Vagina (tissue), 2 donors: ENCODE results near the gene ALOX15B. TPM values are rescaled to one million over a fixed set of nuclear protein-coding genes. Genes with fewer than 3 reads are reported as not detected.

Source experiments
- DNase-seq, 2 donors: peaks; one replicate each; pipeline ENCODE4 v3.0.0-alpha.2; 2017; ENCODE audit errors: extremely low spot score in 2 of 2
- H3K27ac ChIP-seq: fragments of 200-600 bp; sonication (generic); one replicate; pipeline ENCODE4 v1.5.1; 2019
- H3K27me3 ChIP-seq: fragments of 200-600 bp; sonication (generic); one replicate; pipeline ENCODE4 v1.5.1; 2019
- H3K36me3 ChIP-seq, 2 donors: fragments of 200-600 bp; sonication (generic); one replicate each; pipeline ENCODE4 v1.5.1; 2017 to 2019
- H3K4me1 ChIP-seq: fragments of 200-600 bp; sonication (generic); one replicate; pipeline ENCODE4 v1.5.1; 2019
- H3K4me3 ChIP-seq, 2 donors: fragments of 200-600 bp; sonication (generic); 1 replicate in 1 of 2; 2 replicates in 1 of 2; pipeline ENCODE4 v1.5.1; 2016 to 2019
- H3K9me3 ChIP-seq: fragments of 200-600 bp; sonication (generic); one replicate; pipeline ENCODE4 v1.5.1; 2019
- POLR2A ChIP-seq, 2 donors: fragments of 450-650 bp; IDR thresholded peaks; one replicate each; pipeline ENCODE4 v1.6.1; 2017; ENCODE audit warnings: antibody characterized with exemption in 2 of 2, mild to moderate bottlenecking in 2 of 2, moderate library complexity in 2 of 2
- POLR2AphosphoS5 ChIP-seq, 2 donors: sonication (generic); formaldehyde crosslinking; IDR thresholded peaks; one replicate each; pipeline ENCODE4 v1.9.0; 2017; ENCODE audit warnings: antibody characterized with exemption in 2 of 2, mild to moderate bottlenecking in 2 of 2, low read depth in 1 of 2; ENCODE audit not compliant: insufficient read depth in 1 of 2
- intact Hi-C: fragments of 100-400 bp; cut with DNase I; formaldehyde crosslinking; loops from one replicate; pipeline ENCODE4 v1.15.1; 2023
- total RNA-seq: library from RNA; depleted of rRNA; stranded (reverse); fragments of >200 nt; gene quantifications from one replicate; pipeline ENCODE4 v1.2.3, GENCODE V29; 2016
- TF ChIP-seq, protein P1 (sequence below), 3 experiments: fragments of 450-650 bp in 2 of 3; fragments of 200-600 bp in 1 of 3; sonication (generic) in 1 of 3; IDR thresholded peaks; one replicate each; pipeline ENCODE4 v1.5.1; 2017 to 2019; ENCODE audit warnings: antibody characterized with exemption in 3 of 3, mild to moderate bottlenecking in 2 of 3, moderate library complexity in 2 of 3

ALOX15B gene
- total RNA-seq, 1 donor from 2014 or later: 28.7 TPM

DNA sequence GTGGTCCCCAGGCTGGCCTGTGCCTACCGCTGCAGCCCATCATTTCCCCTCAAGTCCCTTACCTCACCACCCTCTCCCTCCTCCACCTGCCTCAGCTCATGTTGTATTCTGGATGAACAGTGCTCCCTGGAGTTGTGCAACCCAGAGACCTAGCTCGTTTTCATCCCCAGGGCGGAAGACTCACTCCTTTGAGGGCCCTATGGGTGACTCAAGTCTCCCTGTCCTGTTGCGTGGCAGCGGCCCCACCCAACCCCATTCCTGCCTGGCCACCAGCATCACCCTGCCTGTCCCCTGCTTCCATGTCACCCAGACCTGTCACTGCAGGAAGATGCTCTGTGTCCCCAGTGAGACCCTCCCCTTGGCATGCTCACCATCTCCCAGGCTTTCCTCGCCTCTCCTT is 45.4 kb downstream of the ALOX15B start:
- no peak overlapping the region for H3K4me3 ChIP-seq
- no peak overlapping the region for H3K27ac ChIP-seq
- no peaks in the 10 kb centered on the region for H3K27me3 ChIP-seq
- intact Hi-C loops: no loop called here
- H3K9me3 ChIP-seq: no peaks in the 10 kb centered on the region
- H3K36me3 ChIP-seq: no peaks in the 10 kb centered on the region
- peaks cover 17% of the 10 kb centered on the region for H3K4me1 ChIP-seq
- no peak for TF ChIP-seq POLR2AphosphoS5 (IDR thresholded peaks at IDR 0.05; ENCODE audit: insufficient read depth in 1 of 2, low read depth in 1 of 2)
- TF ChIP-seq POLR2A (IDR thresholded peaks at IDR 0.05): no peak
- TF ChIP-seq, protein P1, sequence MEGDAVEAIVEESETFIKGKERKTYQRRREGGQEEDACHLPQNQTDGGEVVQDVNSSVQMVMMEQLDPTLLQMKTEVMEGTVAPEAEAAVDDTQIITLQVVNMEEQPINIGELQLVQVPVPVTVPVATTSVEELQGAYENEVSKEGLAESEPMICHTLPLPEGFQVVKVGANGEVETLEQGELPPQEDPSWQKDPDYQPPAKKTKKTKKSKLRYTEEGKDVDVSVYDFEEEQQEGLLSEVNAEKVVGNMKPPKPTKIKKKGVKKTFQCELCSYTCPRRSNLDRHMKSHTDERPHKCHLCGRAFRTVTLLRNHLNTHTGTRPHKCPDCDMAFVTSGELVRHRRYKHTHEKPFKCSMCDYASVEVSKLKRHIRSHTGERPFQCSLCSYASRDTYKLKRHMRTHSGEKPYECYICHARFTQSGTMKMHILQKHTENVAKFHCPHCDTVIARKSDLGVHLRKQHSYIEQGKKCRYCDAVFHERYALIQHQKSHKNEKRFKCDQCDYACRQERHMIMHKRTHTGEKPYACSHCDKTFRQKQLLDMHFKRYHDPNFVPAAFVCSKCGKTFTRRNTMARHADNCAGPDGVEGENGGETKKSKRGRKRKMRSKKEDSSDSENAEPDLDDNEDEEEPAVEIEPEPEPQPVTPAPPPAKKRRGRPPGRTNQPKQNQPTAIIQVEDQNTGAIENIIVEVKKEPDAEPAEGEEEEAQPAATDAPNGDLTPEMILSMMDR (IDR thresholded peaks at IDR 0.05): no peak
- no peak for DNase-seq

DNA sequence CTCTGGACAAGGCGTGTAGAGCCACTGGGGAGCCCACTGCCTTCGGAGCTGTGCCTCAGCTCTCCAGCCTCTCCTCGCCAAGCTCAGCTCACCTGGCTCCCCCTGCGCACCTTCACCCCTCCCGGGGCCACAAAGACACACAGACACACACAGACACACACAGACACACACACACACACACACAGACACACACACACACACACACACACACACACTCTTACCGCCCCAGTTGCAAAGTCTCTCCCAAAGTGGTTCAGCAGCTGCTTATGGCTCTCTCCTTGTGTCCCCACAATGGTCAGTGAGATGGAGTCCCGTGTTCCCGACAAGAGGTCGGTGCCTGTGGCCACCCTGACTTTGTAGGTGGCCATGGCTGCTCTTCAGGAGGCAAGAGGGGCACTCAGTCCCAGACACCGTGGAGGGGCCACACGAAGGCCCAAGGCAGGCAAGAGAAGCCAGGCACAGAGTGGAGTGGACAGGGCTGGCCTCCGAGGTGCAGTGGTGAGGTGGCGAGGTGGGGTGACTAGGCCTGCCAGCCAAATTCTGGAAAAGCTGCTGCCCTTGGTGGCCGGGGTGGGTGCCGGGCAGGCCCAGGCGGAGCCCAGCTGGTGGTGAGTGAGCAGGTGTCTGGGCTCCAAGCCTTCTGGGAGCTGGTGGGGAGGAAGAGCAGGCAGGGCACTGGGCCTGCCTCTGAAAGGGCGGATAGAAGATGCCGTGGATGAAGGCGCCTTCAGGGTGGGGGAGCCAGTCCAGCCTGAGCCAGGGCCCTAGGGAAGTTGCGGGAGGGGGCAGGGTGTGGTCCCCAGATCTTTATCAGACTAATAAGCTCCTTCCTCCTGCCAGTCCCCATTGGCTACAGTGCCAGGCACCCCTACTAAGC is 48.5 kb downstream of the ALOX15B start, which contains the start of gene ALOX12B:
Gene ALOX12B (minus strand): TSS at position 642 of the 877 bp plus-strand sequence. CDS start 274 bp downstream, at position 368.
- Histone ChIP-seq H3K4me3 (no peak within 1 kb of the TSS), H3K36me3 (no peaks in the 10 kb centered on the region), H3K9me3 (no peaks in the 10 kb centered on the region), H3K27me3 (no peaks in the 10 kb centered on the region), H3K4me1 (no peaks in the 10 kb centered on the region), H3K27ac (no peak within 1 kb of the TSS)
- intact Hi-C loops: no loop called here
- TF ChIP-seq, protein P1 (IDR thresholded peaks at IDR 0.05): no peak
- TF ChIP-seq POLR2A (IDR thresholded peaks at IDR 0.05) (no peak), POLR2AphosphoS5 (IDR thresholded peaks at IDR 0.05; ENCODE audit: insufficient read depth in 1 of 2, low read depth in 1 of 2) (no peak)
- DNase-seq: no peak

DNA sequence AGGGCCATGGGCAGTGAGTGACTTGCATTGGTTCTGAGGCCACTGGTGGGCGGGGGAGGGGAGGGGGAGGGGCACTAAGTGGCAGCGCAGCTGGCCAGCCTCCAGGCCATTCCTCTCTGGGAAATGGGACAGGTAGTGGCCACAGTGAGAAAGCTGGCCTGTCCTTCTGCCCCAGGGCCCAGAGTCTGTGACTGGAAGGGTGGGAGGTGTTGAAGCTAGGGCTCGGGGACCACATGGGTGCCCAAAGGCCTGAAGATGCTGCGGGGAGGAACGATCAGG is 49.0 kb downstream of the ALOX15B start:
- no peak for DNase-seq
- Histone ChIP-seq H3K9me3 (no peaks in the 10 kb centered on the region), H3K4me3 (no peak overlapping the region), H3K27ac (no peak overlapping the region), H3K4me1 (no peaks in the 10 kb centered on the region), H3K36me3 (no peaks in the 10 kb centered on the region), H3K27me3 (no peaks in the 10 kb centered on the region)
- TF ChIP-seq, protein P1 (IDR thresholded peaks at IDR 0.05): no peak
- no peak for TF ChIP-seq POLR2AphosphoS5 (IDR thresholded peaks at IDR 0.05; ENCODE audit: insufficient read depth in 1 of 2, low read depth in 1 of 2)
- no peak for TF ChIP-seq POLR2A (IDR thresholded peaks at IDR 0.05)
- intact Hi-C loops: no loop called here

DNA sequence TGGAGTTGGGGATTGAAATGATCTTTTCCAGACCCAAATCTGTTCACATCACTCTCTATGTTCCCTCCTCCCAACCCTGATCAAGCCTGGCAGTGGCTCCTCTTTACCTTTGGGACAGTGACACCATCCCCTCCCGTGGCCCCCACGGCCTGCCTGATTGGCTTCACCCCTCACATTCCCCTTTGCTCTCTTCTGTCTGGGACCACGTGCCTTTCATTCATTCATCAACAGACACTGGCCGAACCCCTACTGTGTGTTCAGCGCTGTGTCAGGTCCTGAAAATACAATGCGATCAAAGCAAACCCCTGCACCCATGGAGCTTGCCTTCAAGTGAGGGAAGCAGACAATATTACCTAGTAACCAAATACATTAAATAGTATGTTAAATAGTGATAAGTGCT is 50.9 kb downstream of the ALOX15B start:
- no peaks in the 10 kb centered on the region for H3K4me1 ChIP-seq
- TF ChIP-seq POLR2A (IDR thresholded peaks at IDR 0.05): no peak
- no peak for TF ChIP-seq POLR2AphosphoS5 (IDR thresholded peaks at IDR 0.05; ENCODE audit: insufficient read depth in 1 of 2, low read depth in 1 of 2)
- TF ChIP-seq, protein P1 (IDR thresholded peaks at IDR 0.05): no peak
- H3K4me3 ChIP-seq: no peak overlapping the region
- DNase-seq: no peak
- no peaks in the 10 kb centered on the region for H3K27me3 ChIP-seq
- H3K36me3 ChIP-seq: no peaks in the 10 kb centered on the region
- no peaks in the 10 kb centered on the region for H3K9me3 ChIP-seq
- no peak overlapping the region for H3K27ac ChIP-seq
- intact Hi-C loops: loop anchor here (10.0 kb wide), 1 partner anchor 205 kb away; the partner anchor contains the start of gene SLC25A35
